Fibroblast of upper back skin (primary cell): Measurements from ENCODE around the gene CYP4V2.
"Not testable (repeated sequence)": the region's sequence is repeated elsewhere in the genome, so short reads cannot be mapped to it uniquely, and the experiment has no call there.

Experiments
- DNase-seq: peaks from one replicate; pipeline ENCODE4 v3.0.0-alpha.2; 2013

CYP4V2 gene

GRCh38 chr4:186236126-186236525, 44.8 kb downstream of the CYP4V2 start:
- DNase-seq: no peak

- DNase-seq: no peak
These were observed 49.1 kb downstream of the CYP4V2 start for GRCh38 chr4:186240452-186240847.

DNA sequence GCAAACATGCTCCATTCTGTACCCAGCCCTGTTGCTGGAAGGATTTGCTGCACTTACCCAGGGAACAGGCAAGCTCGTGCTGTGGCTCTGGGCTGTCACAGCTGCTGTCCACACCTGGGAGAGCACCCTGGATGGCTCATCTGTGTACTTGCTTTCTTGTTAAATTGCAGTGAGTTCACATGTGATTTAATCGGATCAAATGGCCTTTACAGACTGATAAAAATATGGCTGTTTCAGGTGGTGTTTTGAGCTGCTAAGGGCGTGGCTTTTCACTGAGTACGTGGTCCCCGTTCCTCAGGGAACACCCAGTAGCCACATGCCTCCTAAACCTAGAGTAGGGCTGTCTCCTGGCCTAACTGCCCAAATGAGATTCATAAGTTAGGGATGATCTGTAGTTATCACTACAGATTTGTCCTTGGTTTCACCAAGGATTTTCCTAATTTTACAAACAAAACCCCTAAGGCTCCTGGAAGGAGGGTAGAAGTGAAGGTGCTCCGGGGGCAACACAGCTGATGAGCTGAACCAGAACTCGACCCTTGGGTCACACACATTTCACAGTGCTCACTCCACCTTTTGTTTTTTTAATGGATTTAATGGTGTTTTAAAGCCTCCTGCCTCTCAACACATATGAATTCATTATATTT, 49.6 kb downstream of the CYP4V2 start:
- DNase-seq: no peak

DNA sequence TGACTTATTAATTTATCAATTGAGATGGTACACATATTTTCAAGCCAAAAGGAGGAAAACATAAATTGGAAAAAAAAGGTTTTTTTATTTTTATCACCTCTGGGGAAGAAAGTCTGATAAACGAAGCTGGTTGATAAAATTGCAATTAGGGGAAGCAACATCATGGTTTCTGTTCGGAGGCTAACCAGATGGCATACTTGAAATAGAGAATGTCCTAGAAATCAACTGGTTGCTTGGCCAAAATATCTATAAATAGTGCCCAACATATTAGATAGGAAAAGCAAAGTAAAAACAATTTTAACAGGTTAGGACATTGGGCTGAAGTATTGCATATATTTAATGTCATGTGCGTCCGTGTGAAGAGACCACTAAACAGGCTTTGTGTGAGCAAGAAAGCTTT, 50.2 kb downstream of the CYP4V2 start:
- DNase-seq: no peak

GRCh38 chr4:186242031-186242430, 50.7 kb downstream of the CYP4V2 start:
- not testable (repeated sequence) for DNase-seq

GRCh38 chr4:186243331-186243730, 52.0 kb downstream of the CYP4V2 start:
- DNase-seq: no peak

- no peak for DNase-seq
These were observed 53.5 kb downstream of the CYP4V2 start for GRCh38 chr4:186244835-186245234.

DNA sequence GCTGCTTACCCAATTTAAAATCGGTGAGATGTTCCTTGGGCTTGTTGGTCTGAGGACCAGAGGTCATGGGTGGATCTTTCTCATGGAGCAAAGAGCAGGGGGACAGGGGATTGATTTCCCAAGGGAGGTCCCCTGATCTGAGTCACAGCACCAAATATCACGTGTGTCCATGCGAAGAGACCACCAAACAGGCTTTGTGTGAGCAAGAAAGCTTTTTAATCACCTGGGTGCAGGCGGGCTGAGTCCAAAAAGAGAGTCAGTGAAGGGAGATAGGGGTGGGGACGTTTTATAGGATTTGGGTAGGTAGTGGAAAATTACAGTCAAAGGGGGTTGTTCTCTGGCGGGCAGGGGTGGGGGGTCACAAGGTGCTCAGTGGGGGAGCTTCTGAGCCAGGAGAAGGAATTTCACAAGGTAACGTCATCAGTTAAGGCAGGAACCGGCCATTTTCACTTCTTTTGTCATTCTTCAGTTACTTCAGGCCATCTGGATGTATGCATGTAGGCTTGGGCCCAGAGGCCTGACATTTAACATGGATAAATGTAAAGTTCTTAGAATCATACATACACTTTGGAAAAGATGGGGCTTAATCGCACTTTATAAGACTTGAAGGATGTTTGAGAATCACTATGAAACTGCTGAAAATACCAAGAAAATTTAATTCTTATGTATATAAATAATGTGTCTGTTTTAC, 55.8 kb downstream of the CYP4V2 start:
- DNase-seq: not testable (repeated sequence)

- no peak for DNase-seq
These were observed 57.3 kb downstream of the CYP4V2 start for GRCh38 chr4:186248643-186249042.

GRCh38 chr4:186249785-186250754, 58.7 kb downstream of the CYP4V2 start:
- DNase-seq: peak; percentile 46

DNA sequence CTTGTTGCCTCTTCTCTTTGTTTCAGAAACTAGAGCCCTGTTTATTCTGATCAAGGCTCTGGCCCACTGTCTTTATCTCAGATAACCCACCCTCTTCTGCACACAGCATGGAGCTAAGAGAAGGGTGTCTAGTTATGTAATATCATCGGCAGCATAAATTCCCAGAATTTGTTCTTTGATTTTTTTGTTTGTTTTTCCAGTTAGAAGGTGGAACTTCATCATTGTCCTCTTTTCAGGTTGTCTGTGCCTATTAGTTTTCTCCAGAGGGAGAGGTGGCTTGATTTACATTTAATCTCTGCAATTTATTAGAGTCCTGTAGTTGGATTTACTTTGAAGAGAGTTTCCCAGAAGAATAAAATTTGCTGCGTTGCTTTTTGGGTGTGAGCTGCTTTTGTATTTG, 59.4 kb downstream of the CYP4V2 start:
- DNase-seq: no peak

DNA sequence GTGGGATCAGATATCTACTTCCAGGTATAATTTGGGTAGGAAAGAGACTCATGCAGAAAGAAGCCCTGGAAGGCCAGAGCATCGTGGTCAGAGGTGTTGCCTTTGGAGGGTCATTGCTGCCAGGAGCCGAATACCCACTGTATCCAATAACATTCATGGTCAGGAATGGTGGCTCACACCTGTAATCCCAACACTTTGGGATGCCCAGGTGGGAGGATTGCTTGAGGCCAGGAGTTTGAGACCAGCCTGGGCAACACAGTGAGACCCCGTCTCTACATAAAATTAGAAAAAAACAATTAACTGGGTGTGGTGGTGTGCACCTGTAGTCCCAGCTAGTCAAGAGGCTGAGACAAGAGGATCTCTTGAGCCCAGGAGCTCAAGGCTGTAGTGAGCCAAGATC, 63.8 kb downstream of the CYP4V2 start:
- no peak for DNase-seq

GRCh38 chr4:186258216-186258811, 66.9 kb downstream of the CYP4V2 start:
- no peak for DNase-seq

- no peak for DNase-seq
These were observed 68.7 kb downstream of the CYP4V2 start for GRCh38 chr4:186260117-186260503.
